Neuron (in vitro differentiated cells): ENCODE data around the gene SCAANT1.

Experiments
- H2AFZ ChIP-seq: one replicate; pipeline ENCODE4 v1.6.1; 2013; ENCODE audit warnings: low read depth, mild to moderate bottlenecking, inconsistent platforms, low read length, moderate library complexity
- H3K27me3 ChIP-seq: one replicate; pipeline ENCODE4 v1.6.1; 2013; ENCODE audit warnings: low read length; ENCODE audit not compliant: insufficient read depth
- H3K36me3 ChIP-seq: one replicate; pipeline ENCODE4 v1.6.1; 2013; ENCODE audit warnings: low read length; ENCODE audit not compliant: insufficient read depth
- H3K4me1 ChIP-seq: one replicate; pipeline ENCODE4 v1.6.1; 2013; ENCODE audit warnings: low read length; ENCODE audit not compliant: insufficient read depth
- H3K4me3 ChIP-seq: 2 replicates; pipeline ENCODE4 v1.5.1; 2013; ENCODE audit warnings: mild to moderate bottlenecking, low read length, moderate library complexity
- H3K9me3 ChIP-seq: one replicate; pipeline ENCODE4 v1.6.1; 2013; ENCODE audit warnings: low read length

The SCAANT1 gene

GRCh38 chr3:63926309-63926708 is 14.1 kb upstream of the SCAANT1 start:
- peaks cover 36% of the 10 kb centered on the region for H3K36me3 ChIP-seq

GRCh38 chr3:63922491-63923199 is 10.5 kb upstream of the SCAANT1 start:
- H3K4me3 ChIP-seq = no peak overlapping the region
- H3K9me3 ChIP-seq = peaks cover 18% of the 10 kb centered on the region
- peaks cover 54% of the 10 kb centered on the region for H3K36me3 ChIP-seq
- no peak overlapping the region for H2AFZ ChIP-seq
- no peaks in the 10 kb centered on the region for H3K4me1 ChIP-seq
- no peaks in the 10 kb centered on the region for H3K27me3 ChIP-seq

More at GRCh38 chr3:63926309-63926708, 14.1 kb upstream of the SCAANT1 start:
- H3K4me3 ChIP-seq = no peak overlapping the region
- H3K27me3 ChIP-seq = no peaks in the 10 kb centered on the region
- H3K4me1 ChIP-seq = no peaks in the 10 kb centered on the region
- peaks cover 18% of the 10 kb centered on the region for H3K9me3 ChIP-seq
- H2AFZ ChIP-seq = no peak overlapping the region

- Histone ChIP-seq H3K27me3 (no peaks in the 10 kb centered on the region), H2AFZ (no peak overlapping the region), H3K4me3 (no peak overlapping the region), H3K4me1 (no peaks in the 10 kb centered on the region), H3K36me3 (peaks cover 58% of the 10 kb centered on the region), H3K9me3 (peaks cover 18% of the 10 kb centered on the region)
Observed at GRCh38 chr3:63921741-63922482, 9.7 kb upstream of the SCAANT1 start.

- Histone ChIP-seq H3K4me1 (no peaks in the 10 kb centered on the region), H3K9me3 (peaks cover 10% of the 10 kb centered on the region), H2AFZ (no peak overlapping the region), H3K36me3 (peaks cover 58% of the 10 kb centered on the region), H3K4me3 (no peak overlapping the region), H3K27me3 (no peaks in the 10 kb centered on the region)
Observed at GRCh38 chr3:63920001-63920400, 7.8 kb upstream of the SCAANT1 start.

- Histone ChIP-seq H3K4me3 (no peak overlapping the region), H3K9me3 (no peaks in the 10 kb centered on the region), H3K27me3 (no peaks in the 10 kb centered on the region), H3K36me3 (peaks cover 45% of the 10 kb centered on the region), H3K4me1 (peaks cover 6% of the 10 kb centered on the region), H2AFZ (no peak overlapping the region)
Observed at GRCh38 chr3:63918321-63918720, 6.1 kb upstream of the SCAANT1 start.

GRCh38 chr3:63914312-63914711 is 2.1 kb upstream of the SCAANT1 start:
- peaks cover 22% of the 10 kb centered on the region for H3K36me3 ChIP-seq
- H3K4me1 ChIP-seq = peaks cover 28% of the 10 kb centered on the region
- H3K9me3 ChIP-seq = no peaks in the 10 kb centered on the region

GRCh38 chr3:63912768-63913588 is 795 bp upstream of the SCAANT1 start:
- Histone ChIP-seq H3K27me3 (no peaks in the 10 kb centered on the region), H2AFZ (peak overlapping the region; percentile 81), H3K9me3 (no peaks in the 10 kb centered on the region), H3K4me3 (peak overlapping the region; percentile 76), H3K4me1 (peaks cover 28% of the 10 kb centered on the region), H3K36me3 (peaks cover 15% of the 10 kb centered on the region)

More at GRCh38 chr3:63914312-63914711, 2.1 kb upstream of the SCAANT1 start:
- no peaks in the 10 kb centered on the region for H3K27me3 ChIP-seq
- H2AFZ ChIP-seq = no peak overlapping the region
- H3K4me3 ChIP-seq = no peak overlapping the region

GRCh38 chr3:63911509-63911872 is 692 bp downstream of the SCAANT1 start:
- H3K9me3 ChIP-seq = no peaks in the 10 kb centered on the region
- peak overlapping the region; percentile 81 for H2AFZ ChIP-seq
- H3K4me3 ChIP-seq = peak overlapping the region; percentile 76
- H3K4me1 ChIP-seq = peaks cover 28% of the 10 kb centered on the region
- H3K27me3 ChIP-seq = no peaks in the 10 kb centered on the region
- H3K36me3 ChIP-seq = peaks cover 4% of the 10 kb centered on the region

GRCh38 chr3:63910891-63911290 is 1.3 kb downstream of the SCAANT1 start:
- H3K36me3 ChIP-seq = no peaks in the 10 kb centered on the region
- no peak overlapping the region for H2AFZ ChIP-seq
- peaks cover 28% of the 10 kb centered on the region for H3K4me1 ChIP-seq
- peak overlapping the region; percentile 76 for H3K4me3 ChIP-seq
- H3K27me3 ChIP-seq = no peaks in the 10 kb centered on the region
- no peaks in the 10 kb centered on the region for H3K9me3 ChIP-seq

- peaks cover 28% of the 10 kb centered on the region for H3K4me1 ChIP-seq
- no peak overlapping the region for H2AFZ ChIP-seq
- H3K9me3 ChIP-seq = no peaks in the 10 kb centered on the region
- H3K27me3 ChIP-seq = no peaks in the 10 kb centered on the region
- no peaks in the 10 kb centered on the region for H3K36me3 ChIP-seq
- H3K4me3 ChIP-seq = no peak overlapping the region
Observed at GRCh38 chr3:63910001-63910400, 2.2 kb downstream of the SCAANT1 start.

GRCh38 chr3:63909431-63909830 is 2.8 kb downstream of the SCAANT1 start:
- Histone ChIP-seq H3K9me3 (no peaks in the 10 kb centered on the region), H3K36me3 (no peaks in the 10 kb centered on the region), H3K4me1 (peaks cover 28% of the 10 kb centered on the region), H3K4me3 (no peak overlapping the region), H3K27me3 (no peaks in the 10 kb centered on the region), H2AFZ (no peak overlapping the region)

- Histone ChIP-seq H3K4me1 (peaks cover 25% of the 10 kb centered on the region), H2AFZ (no peak overlapping the region), H3K27me3 (no peaks in the 10 kb centered on the region), H3K4me3 (no peak overlapping the region), H3K9me3 (no peaks in the 10 kb centered on the region), H3K36me3 (no peaks in the 10 kb centered on the region)
Observed at GRCh38 chr3:63908776-63909175, 3.4 kb downstream of the SCAANT1 start.
